Sigmoid colon (tissue), 4 donors: Measurements from ENCODE around the gene SNAI3.

ENCODE experiments used
- CTCF ChIP-seq, 4 experiments: fragments of 450-650 bp in 3 of 4; fragments of 200-600 bp in 1 of 4; IDR thresholded peaks; one replicate each; pipeline ENCODE4 v1.5.1; 2016 to 2019; ENCODE audit warnings: antibody characterized with exemption in 4 of 4, mild to moderate bottlenecking in 3 of 4, moderate library complexity in 2 of 4
- EP300 ChIP-seq, 4 donors: sonication (generic); formaldehyde crosslinking; IDR thresholded peaks; one replicate each; pipeline ENCODE4 v1.6.1; 2017; ENCODE audit warnings: antibody characterized with exemption in 4 of 4
- POLR2AphosphoS5 ChIP-seq, 4 donors: sonication (generic); formaldehyde crosslinking; IDR thresholded peaks; one replicate each; pipeline ENCODE4 v1.6.1; 2017; ENCODE audit warnings: antibody characterized with exemption in 4 of 4

- TF ChIP-seq CTCF (IDR thresholded peaks at IDR 0.05) (no peak), EP300 (IDR thresholded peaks at IDR 0.05) (no peak), POLR2AphosphoS5 (IDR thresholded peaks at IDR 0.05) (no peak)
These were observed 34.9 kb upstream of the SNAI3 start for GRCh38 chr16:88721236-88721635.
